Measurements from ENCODE around the gene DEGS2. TPM values are rescaled to one million over a fixed set of nuclear protein-coding genes. Genes with fewer than 3 reads are reported as not detected.

Gene DEGS2
- total and polyA plus RNA-seq, 2 experiments from 2014 or later = 0.63 to 2.2 TPM

DNA sequence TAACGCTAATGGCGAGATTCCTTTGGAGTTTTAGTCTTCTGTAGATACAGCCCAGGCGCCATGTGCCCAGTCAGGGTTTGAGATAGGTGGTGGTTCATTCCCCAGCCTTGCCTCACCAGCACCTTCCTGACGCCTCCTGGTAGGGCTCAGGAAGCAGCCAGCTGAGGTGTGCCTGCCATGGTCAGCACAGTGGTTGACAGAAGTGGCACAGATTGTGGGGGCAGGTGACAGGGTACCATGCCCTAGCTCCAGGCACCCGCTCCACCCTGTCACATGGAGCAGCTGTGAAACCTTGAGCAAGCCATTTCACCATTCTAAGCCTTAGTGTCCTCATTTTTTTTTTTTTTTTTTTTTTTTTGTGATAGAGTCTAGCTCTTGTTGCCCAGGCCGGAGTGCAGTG is 48.6 kb downstream of the DEGS2 start:
- no peaks in the 10 kb centered on the region; the same call in 2 of the 3 replicates for H3K36me3 Mint-ChIP-seq (ENCODE audit: low read depth)
- TF ChIP-seq ZNF331 (CRISPR knock-in tag; IDR thresholded peaks at IDR 0.05; ENCODE audit: low read depth) (no peak), CREB1 (CRISPR knock-in tag; IDR thresholded peaks at IDR 0.05; ENCODE audit: low read depth) (no peak), EZH2phosphoT487 (IDR thresholded peaks at IDR 0.05; ENCODE audit: unreplicated experiment) (no peak), NANOG (IDR thresholded peaks at IDR 0.05; ENCODE audit: borderline replicate concordance) (no peak)
- TF ChIP-seq, protein P1, sequence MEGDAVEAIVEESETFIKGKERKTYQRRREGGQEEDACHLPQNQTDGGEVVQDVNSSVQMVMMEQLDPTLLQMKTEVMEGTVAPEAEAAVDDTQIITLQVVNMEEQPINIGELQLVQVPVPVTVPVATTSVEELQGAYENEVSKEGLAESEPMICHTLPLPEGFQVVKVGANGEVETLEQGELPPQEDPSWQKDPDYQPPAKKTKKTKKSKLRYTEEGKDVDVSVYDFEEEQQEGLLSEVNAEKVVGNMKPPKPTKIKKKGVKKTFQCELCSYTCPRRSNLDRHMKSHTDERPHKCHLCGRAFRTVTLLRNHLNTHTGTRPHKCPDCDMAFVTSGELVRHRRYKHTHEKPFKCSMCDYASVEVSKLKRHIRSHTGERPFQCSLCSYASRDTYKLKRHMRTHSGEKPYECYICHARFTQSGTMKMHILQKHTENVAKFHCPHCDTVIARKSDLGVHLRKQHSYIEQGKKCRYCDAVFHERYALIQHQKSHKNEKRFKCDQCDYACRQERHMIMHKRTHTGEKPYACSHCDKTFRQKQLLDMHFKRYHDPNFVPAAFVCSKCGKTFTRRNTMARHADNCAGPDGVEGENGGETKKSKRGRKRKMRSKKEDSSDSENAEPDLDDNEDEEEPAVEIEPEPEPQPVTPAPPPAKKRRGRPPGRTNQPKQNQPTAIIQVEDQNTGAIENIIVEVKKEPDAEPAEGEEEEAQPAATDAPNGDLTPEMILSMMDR (conservative IDR thresholded peaks at IDR 0.05; ENCODE audit: low read depth in 2 of 2) = no peak
- TF ChIP-seq, protein P2, sequence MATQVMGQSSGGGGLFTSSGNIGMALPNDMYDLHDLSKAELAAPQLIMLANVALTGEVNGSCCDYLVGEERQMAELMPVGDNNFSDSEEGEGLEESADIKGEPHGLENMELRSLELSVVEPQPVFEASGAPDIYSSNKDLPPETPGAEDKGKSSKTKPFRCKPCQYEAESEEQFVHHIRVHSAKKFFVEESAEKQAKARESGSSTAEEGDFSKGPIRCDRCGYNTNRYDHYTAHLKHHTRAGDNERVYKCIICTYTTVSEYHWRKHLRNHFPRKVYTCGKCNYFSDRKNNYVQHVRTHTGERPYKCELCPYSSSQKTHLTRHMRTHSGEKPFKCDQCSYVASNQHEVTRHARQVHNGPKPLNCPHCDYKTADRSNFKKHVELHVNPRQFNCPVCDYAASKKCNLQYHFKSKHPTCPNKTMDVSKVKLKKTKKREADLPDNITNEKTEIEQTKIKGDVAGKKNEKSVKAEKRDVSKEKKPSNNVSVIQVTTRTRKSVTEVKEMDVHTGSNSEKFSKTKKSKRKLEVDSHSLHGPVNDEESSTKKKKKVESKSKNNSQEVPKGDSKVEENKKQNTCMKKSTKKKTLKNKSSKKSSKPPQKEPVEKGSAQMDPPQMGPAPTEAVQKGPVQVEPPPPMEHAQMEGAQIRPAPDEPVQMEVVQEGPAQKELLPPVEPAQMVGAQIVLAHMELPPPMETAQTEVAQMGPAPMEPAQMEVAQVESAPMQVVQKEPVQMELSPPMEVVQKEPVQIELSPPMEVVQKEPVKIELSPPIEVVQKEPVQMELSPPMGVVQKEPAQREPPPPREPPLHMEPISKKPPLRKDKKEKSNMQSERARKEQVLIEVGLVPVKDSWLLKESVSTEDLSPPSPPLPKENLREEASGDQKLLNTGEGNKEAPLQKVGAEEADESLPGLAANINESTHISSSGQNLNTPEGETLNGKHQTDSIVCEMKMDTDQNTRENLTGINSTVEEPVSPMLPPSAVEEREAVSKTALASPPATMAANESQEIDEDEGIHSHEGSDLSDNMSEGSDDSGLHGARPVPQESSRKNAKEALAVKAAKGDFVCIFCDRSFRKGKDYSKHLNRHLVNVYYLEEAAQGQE (IDR thresholded peaks at IDR 0.05; ENCODE audit: unreplicated experiment) = no peak
- no peak overlapping the region for H3K27ac ChIP-seq (ENCODE audit: low read depth)
- H3K27me3 ChIP-seq (ENCODE audit: insufficient read depth) = no peaks in the 10 kb centered on the region
- DNase-seq (ENCODE audit: low spot score) = no peak
- H3K4me2 ChIP-seq = no peak overlapping the region
- no peaks in the 10 kb centered on the region for H3K36me3 ChIP-seq (ENCODE audit: insufficient read depth)
- no peak overlapping the region for H2AFZ ChIP-seq
- no peaks in the 10 kb centered on the region for H3F3A ChIP-seq (replicated peaks; ENCODE audit: low read depth)
- peaks cover 5% of the 10 kb centered on the region for H3K27me3 Mint-ChIP-seq (ENCODE audit: insufficient read depth, low read depth, poor library complexity)
- no peak overlapping the region for H3K4me3 Mint-ChIP-seq
- peaks cover 4% of the 10 kb centered on the region; the same call in 1 of the 2 replicates for H3K4me1 ChIP-seq (ENCODE audit: insufficient read depth)
- no peak for ATAC-seq
- no peaks in the 10 kb centered on the region for H3K9me2 ChIP-seq (ENCODE audit: insufficient read depth)
- H3K9me3 Mint-ChIP-seq = no peaks in the 10 kb centered on the region
- no peak overlapping the region for H3K4me3 ChIP-seq
- H3K4me1 Mint-ChIP-seq = peaks cover 13% of the 10 kb centered on the region
- no peak overlapping the region for H3K27ac Mint-ChIP-seq
- peaks cover 4% of the 10 kb centered on the region; the same call in 1 of the 2 replicates for H4K20me1 ChIP-seq (replicated peaks; ENCODE audit: insufficient read depth)
- H3K79me2 ChIP-seq (replicated peaks; ENCODE audit: insufficient read depth) = no peaks in the 10 kb centered on the region

DNA sequence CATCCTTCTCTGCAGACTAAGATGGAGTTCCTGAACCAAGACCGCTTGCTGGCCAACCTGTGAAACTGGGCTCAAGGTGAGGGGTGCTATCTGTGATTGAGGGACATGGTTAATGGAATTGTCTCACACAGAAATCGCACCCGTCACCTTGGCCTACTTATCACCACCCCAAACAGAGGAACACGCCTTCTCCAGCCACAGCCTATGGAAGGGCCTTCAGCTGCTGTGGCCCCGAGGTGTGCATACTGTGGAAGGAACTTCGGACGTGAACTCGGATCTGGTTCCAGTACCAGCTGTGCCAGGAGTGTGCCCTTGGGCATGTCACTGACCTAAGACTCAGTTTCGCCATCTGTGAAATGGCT is 49.9 kb downstream of the DEGS2 start:
- Mint-ChIP-seq H3K9me3 (no peaks in the 10 kb centered on the region), H3K27ac (no peak overlapping the region), H3K27me3 (ENCODE audit: insufficient read depth, low read depth, poor library complexity) (peaks cover 6% of the 10 kb centered on the region), H3K36me3 (ENCODE audit: low read depth) (no peaks in the 10 kb centered on the region; the same call in 2 of the 3 replicates), H3K4me1 (peaks cover 13% of the 10 kb centered on the region), H3K4me3 (no peak overlapping the region)
- Histone ChIP-seq H3K9me2 (ENCODE audit: insufficient read depth) (no peaks in the 10 kb centered on the region), H3K27me3 (ENCODE audit: insufficient read depth) (no peaks in the 10 kb centered on the region), H3K36me3 (ENCODE audit: insufficient read depth) (no peaks in the 10 kb centered on the region), H3K4me1 (ENCODE audit: insufficient read depth) (peaks cover 4% of the 10 kb centered on the region; the same call in 1 of the 2 replicates), H3K79me2 (replicated peaks; ENCODE audit: insufficient read depth) (no peaks in the 10 kb centered on the region), H3K4me3 (no peak overlapping the region), H3K27ac (ENCODE audit: low read depth) (no peak overlapping the region), H4K20me1 (replicated peaks; ENCODE audit: insufficient read depth) (peaks cover 4% of the 10 kb centered on the region; the same call in 1 of the 2 replicates), H3F3A (replicated peaks; ENCODE audit: low read depth) (no peaks in the 10 kb centered on the region), H3K4me2 (no peak overlapping the region), H2AFZ (no peak overlapping the region)
- ATAC-seq (no peak), DNase-seq (ENCODE audit: low spot score) (no peak)
- TF ChIP-seq, protein P3, sequence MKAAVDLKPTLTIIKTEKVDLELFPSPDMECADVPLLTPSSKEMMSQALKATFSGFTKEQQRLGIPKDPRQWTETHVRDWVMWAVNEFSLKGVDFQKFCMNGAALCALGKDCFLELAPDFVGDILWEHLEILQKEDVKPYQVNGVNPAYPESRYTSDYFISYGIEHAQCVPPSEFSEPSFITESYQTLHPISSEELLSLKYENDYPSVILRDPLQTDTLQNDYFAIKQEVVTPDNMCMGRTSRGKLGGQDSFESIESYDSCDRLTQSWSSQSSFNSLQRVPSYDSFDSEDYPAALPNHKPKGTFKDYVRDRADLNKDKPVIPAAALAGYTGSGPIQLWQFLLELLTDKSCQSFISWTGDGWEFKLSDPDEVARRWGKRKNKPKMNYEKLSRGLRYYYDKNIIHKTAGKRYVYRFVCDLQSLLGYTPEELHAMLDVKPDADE (IDR thresholded peaks at IDR 0.05) = no peak
- TF ChIP-seq POLR2AphosphoS5 (IDR thresholded peaks at IDR 0.05; ENCODE audit: low read depth) = no peak
- TF ChIP-seq, protein P2 (IDR thresholded peaks at IDR 0.05; ENCODE audit: unreplicated experiment) = no peak
- TF ChIP-seq, protein P1 (conservative IDR thresholded peaks at IDR 0.05; ENCODE audit: low read depth in 2 of 2) = no peak
- no peak for TF ChIP-seq EZH2phosphoT487 (IDR thresholded peaks at IDR 0.05; ENCODE audit: unreplicated experiment)
- TF ChIP-seq EZH2 (IDR thresholded peaks at IDR 0.05; ENCODE audit: low read depth, unreplicated experiment) = no peak
- no peak for TF ChIP-seq ZNF331 (CRISPR knock-in tag; IDR thresholded peaks at IDR 0.05; ENCODE audit: low read depth)
